ENCODE measurements around the gene VPS37B.

VPS37B gene

DNA sequence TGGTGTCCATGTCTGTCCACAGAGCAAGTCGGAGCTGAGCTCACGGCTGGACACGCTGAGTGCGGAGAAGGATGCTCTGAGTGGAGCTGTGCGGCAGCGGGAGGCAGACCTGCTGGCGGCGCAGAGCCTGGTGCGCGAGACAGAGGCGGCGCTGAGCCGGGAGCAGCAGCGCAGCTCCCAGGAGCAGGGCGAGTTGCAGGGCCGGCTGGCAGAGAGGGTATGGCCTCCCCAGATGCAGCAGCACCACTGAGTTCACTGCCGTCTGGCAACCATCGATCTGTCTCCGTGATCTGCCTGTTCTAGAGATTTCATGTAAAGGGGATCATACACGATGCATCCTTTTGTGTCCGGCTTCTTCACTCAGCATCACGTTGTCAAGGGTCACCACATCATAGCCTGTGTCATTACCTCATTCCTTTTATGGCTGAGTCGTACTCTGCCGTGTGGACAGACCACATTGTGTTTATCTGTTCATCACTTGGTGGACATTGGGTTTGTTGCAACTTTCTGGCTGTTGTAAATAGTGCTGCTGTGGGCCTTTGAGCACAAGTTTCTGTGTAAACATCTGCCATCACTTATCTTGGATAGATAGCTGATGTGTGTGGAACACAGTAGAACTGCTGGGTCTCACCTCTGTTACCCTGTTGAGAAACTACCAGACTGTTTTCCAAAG, 38.8 kb downstream of the VPS37B start:
- DNase-seq, result no peak
- Mint-ChIP-seq H3K27ac (no peak overlapping the region), H3K36me3 (ENCODE audit: low read depth) (peaks cover 4% of the 10 kb centered on the region), H3K27me3 (ENCODE audit: low read depth, poor library complexity) (no peaks in the 10 kb centered on the region), H3K4me1 (peaks cover 35% of the 10 kb centered on the region), H3K4me3 (no peak overlapping the region), H3K9me3 (no peaks in the 10 kb centered on the region)
- TF ChIP-seq, protein P1, sequence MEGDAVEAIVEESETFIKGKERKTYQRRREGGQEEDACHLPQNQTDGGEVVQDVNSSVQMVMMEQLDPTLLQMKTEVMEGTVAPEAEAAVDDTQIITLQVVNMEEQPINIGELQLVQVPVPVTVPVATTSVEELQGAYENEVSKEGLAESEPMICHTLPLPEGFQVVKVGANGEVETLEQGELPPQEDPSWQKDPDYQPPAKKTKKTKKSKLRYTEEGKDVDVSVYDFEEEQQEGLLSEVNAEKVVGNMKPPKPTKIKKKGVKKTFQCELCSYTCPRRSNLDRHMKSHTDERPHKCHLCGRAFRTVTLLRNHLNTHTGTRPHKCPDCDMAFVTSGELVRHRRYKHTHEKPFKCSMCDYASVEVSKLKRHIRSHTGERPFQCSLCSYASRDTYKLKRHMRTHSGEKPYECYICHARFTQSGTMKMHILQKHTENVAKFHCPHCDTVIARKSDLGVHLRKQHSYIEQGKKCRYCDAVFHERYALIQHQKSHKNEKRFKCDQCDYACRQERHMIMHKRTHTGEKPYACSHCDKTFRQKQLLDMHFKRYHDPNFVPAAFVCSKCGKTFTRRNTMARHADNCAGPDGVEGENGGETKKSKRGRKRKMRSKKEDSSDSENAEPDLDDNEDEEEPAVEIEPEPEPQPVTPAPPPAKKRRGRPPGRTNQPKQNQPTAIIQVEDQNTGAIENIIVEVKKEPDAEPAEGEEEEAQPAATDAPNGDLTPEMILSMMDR (IDR thresholded peaks at IDR 0.05), result no peak

DNA sequence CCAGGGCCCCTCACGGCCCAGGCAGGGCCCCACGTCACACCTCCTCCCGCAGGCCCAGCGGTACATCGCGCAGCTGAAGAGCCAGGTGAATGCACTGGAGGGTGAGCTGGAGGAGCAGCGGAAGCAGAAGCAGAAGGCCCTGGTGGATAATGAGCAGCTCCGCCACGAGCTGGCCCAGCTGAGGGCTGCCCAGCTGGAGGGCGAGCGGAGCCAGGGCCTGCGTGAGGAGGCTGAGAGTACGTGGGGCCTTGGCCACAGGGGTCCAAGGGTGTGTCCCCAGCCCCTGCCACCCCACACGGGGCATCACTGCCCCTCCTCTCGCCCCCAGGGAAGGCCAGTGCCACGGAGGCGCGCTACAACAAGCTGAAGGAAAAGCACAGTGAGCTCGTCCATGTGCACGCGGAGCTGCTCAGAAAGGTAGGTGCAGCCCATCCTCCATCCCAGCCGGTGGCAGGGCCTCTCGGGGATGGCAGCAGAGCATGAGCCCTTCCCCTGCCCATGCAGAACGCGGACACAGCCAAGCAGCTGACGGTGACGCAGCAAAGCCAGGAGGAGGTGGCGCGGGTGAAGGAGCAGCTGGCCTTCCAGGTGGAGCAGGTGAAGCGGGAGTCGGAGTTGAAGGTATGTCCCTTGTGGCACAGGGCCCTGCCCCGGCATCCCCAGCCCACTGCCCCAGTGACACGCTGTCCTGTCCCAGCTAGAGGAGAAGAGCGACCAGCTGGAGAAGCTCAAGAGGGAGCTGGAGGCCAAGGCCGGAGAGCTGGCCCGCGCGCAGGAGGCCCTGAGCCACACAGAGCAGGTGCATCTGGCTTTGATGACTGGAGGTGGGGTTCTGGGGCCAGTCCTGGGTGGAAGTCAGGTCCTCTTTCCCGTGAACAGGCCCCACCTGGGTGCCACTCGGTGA, 39.7 kb downstream of the VPS37B start:
- no peaks in the 10 kb centered on the region for H3K27me3 Mint-ChIP-seq (ENCODE audit: low read depth, poor library complexity)
- DNase-seq, result no peak
- H3K9me3 Mint-ChIP-seq, result no peaks in the 10 kb centered on the region
- H3K36me3 Mint-ChIP-seq (ENCODE audit: low read depth), result peaks cover 4% of the 10 kb centered on the region
- H3K4me1 Mint-ChIP-seq, result peaks cover 33% of the 10 kb centered on the region
- no peak overlapping the region for H3K27ac Mint-ChIP-seq
- no peak overlapping the region for H3K4me3 Mint-ChIP-seq
- TF ChIP-seq, protein P1 (IDR thresholded peaks at IDR 0.05), result no peak

DNA sequence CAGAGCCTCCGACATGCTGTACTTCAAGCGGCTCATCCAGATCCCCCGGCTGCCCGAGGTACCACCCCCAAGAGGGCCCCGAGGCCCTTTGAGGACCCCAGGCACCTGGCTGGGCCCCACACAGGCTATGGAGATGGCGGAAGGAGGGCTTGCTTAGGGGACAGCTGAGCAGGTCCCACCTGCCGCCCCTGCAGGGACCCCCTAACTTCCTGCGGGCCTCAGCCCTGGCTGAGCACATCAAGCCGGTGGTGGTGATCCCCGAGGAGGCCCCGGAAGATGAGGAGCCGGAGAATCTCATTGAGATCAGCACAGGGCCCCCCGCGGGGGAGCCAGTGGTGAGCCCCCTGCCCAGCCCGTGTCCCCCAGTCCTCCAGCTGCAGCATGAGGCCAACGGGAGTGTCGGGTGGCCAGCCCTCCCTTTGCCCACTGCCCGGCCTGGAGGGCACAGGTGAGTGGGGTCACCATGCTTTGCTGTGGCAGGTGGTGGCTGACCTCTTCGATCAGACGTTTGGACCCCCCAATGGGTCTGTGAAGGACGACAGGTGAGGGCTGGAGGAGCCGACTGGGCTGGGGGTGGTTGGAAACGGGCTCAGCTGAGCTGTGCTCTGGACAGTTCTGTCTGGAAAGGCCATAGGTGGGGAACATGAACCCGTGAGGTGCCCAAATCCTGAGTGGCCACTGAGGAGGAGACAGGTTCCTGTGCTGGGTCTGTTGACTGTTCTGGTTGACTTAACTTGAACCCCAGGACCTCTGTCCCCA, 40.7 kb downstream of the VPS37B start:
- H3K27ac Mint-ChIP-seq, result peak overlapping the region; percentile 54
- no peaks in the 10 kb centered on the region for H3K27me3 Mint-ChIP-seq (ENCODE audit: low read depth, poor library complexity)
- no peak for DNase-seq
- H3K36me3 Mint-ChIP-seq (ENCODE audit: low read depth), result peaks cover 4% of the 10 kb centered on the region
- H3K9me3 Mint-ChIP-seq, result no peaks in the 10 kb centered on the region
- TF ChIP-seq, protein P1 (IDR thresholded peaks at IDR 0.05), result no peak
- H3K4me3 Mint-ChIP-seq, result no peak overlapping the region
- H3K4me1 Mint-ChIP-seq, result peaks cover 33% of the 10 kb centered on the region

DNA sequence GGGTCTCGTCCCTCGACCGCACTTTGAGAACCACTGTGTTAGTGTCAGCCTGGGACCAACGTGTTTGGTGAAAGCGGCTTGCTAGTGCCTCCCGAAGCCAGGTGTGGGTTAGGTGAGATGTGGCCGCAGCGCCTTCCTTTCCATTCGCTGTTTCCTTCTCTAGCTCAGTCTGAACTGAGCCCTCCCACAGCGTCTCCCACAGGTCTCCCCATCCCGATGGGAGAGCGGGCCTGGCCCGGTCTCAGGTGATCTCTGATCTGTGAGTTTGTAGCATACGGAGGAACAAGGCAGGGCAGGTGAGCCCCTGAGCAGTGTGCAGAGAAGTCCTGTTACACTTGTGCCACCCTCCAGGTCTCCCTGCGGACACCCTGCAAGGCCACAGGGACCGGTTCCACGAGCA, 41.4 kb downstream of the VPS37B start:
- DNase-seq, result no peak
- Mint-ChIP-seq H3K4me3 (no peak overlapping the region), H3K27me3 (ENCODE audit: low read depth, poor library complexity) (no peaks in the 10 kb centered on the region), H3K4me1 (peaks cover 33% of the 10 kb centered on the region), H3K36me3 (ENCODE audit: low read depth) (peaks cover 7% of the 10 kb centered on the region), H3K27ac (no peak overlapping the region), H3K9me3 (no peaks in the 10 kb centered on the region)
- TF ChIP-seq, protein P1 (IDR thresholded peaks at IDR 0.05), result no peak

DNA sequence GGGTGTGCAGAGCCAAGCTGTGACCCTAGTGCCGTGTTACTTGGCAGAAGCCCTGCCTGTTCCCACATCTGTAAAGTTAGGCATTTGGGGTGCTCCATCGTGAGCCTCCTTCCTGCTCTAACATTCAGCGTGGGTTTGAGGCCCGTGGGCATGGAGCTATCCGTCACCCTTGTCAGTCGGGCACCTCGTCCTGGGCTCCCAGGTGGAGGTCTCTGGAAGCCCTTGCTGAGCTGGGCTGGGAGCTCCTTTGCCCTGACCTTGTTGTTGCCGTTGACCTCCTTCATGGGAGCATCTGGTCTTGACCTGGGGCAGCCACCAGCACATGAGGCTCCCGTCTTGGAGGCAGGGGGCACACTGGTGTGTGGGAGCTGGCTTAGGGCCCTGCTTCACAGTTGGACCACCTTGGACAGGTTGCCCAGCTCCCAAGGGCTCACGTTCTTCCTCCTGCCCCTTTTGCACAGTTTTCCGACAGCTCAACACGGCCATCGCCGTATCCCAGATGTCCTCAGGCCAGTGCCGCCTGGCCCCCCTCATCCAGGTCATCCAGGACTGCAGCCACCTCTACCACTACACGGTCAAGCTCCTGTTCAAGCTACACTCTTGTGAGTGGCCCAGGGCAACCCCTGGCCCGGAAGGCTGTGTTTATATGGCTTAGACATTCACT, 42.2 kb downstream of the VPS37B start:
- peaks cover 33% of the 10 kb centered on the region for H3K4me1 Mint-ChIP-seq
- no peak overlapping the region for H3K4me3 Mint-ChIP-seq
- H3K27ac Mint-ChIP-seq, result no peak overlapping the region
- no peak for DNase-seq
- no peaks in the 10 kb centered on the region for H3K9me3 Mint-ChIP-seq
- no peaks in the 10 kb centered on the region for H3K27me3 Mint-ChIP-seq (ENCODE audit: low read depth, poor library complexity)
- TF ChIP-seq, protein P1 (IDR thresholded peaks at IDR 0.05), result no peak
- H3K36me3 Mint-ChIP-seq (ENCODE audit: low read depth), result peaks cover 10% of the 10 kb centered on the region
